HG02623 (cell line): ENCODE results near the gene VPREB1.
"Not testable (repeated sequence)": the region's sequence is repeated elsewhere in the genome, so short reads cannot be mapped to it uniquely, and the experiment has no call there.

ENCODE experiments used
- ATAC-seq: cut with Tn5 transposase; IDR thresholded peaks from one replicate; pipeline ENCODE4 v1.9.1; 2021; ENCODE audit warnings: moderate library complexity; ENCODE audit not compliant: unreplicated experiment

The VPREB1 gene

DNA sequence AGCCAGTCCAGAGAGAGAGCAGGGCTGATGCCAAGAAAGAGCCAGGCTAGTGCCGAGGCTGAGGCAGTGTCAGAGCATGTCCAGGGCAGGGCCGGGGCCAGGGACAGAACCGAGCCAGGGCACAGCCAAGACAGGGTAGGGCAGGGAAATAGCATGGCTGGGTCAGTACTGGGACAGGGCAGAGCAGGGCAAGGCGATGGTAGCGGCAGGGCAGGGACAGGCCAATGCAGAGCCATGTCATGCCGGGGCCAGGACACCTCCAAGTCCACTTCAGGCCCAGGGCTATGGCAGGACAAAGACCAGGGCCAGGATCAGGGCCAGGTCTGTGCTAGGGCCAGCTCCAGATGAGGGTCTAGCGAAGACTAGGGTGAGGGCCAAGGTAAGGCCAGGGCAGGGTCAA is 48.9 kb downstream of the VPREB1 start:
- ATAC-seq = not testable (repeated sequence)

DNA sequence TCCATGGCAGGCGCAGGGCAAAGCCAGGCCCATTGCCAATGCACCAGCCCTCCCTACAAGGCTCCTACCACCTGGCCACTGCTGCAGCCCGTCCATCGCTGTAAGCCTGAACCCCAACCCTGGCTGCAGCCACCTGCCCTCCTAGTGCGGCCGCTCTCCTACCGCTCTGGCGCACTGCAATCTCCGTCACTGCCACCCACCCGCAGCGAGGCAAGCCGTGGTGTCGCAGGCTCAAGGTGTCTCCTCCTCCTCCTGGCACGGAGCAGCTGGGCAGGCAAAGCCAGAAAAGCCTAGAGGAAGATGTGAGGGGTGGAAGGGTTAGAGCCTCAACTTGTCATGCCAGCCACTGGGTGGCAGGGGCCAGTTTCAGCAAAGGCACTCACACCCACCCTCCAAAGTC is 50.1 kb downstream of the VPREB1 start:
- ATAC-seq = not testable (repeated sequence)
